Ureter (tissue), 1 donor: Measurements from ENCODE around the gene PHF21A. TPM values are rescaled to one million over a fixed set of nuclear protein-coding genes. Genes with fewer than 3 reads are reported as not detected.

Experiments used
- DNase-seq: peaks from one replicate; pipeline ENCODE4 v3.0.0-alpha.2; 2020; ENCODE audit warnings: low spot score
- total RNA-seq: library from RNA; stranded (reverse); gene quantifications from one replicate; pipeline ENCODE4 v1.2.4, GENCODE V29; 2023
- donor health status: DM: yes; HTN: yes; CAD: no.

PHF21A gene
- total RNA-seq, 1 donor from 2014 or later: 51.1 TPM

GRCh38 chr11:45934580-45935318 lies 186.5 kb downstream of the PHF21A start:
- no peak for DNase-seq

DNA sequence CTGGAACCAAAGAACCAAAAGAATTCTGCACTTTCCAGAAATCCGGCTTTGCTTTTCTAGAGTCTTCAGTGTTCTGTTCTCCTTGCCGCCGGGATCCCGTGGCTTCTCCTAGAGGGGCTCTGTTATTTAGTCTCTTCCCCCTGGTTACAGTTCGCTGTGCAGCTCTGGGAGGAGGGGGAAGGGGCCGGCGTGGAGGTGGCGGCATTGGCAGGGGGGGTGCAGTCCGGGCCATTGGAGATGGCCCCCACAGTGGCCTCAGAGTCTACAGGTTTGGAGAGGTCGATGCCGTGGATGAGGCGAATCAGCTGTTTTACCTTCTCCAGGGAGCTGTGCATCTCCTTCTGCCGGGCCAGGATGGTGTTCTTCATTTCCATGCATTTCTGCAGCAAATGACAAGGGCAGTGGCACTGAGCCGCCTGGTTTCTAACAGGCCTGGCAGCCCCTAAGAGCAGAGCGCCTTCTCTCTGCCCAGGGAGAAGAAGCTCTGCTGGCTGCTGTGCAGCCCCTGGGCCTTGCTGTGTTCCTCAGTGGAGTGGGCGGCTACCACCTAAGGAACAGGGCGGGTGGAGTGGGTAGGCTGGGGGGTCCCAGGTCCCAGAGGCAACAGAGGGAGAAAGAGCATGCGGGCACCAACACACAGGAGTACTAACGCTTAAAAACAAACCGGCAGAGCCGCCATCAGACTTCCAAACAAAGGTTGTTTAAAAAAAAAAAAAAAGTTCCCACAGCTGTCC lies 187.2 kb downstream of the PHF21A start:
- no peak for DNase-seq

- no peak for DNase-seq
Observed at GRCh38 chr11:45933131-45933831, 188.0 kb downstream of the PHF21A start.

GRCh38 chr11:45932217-45932616 lies 189.0 kb downstream of the PHF21A start:
- DNase-seq: no peak

- DNase-seq: no peak
Observed at GRCh38 chr11:45931739-45932138, 189.5 kb downstream of the PHF21A start.

- peak; percentile 50 for DNase-seq
Observed at GRCh38 chr11:45930951-45931570, 190.2 kb downstream of the PHF21A start.

- DNase-seq: peak; percentile 72
Observed at GRCh38 chr11:45930031-45930794, 191.0 kb downstream of the PHF21A start.

GRCh38 chr11:45929486-45930030 lies 191.7 kb downstream of the PHF21A start:
- no peak for DNase-seq

GRCh38 chr11:45928535-45929215 lies 192.6 kb downstream of the PHF21A start:
- peak; percentile 39 for DNase-seq

- peak; percentile 36 for DNase-seq
Observed at GRCh38 chr11:45927684-45928413, 193.4 kb downstream of the PHF21A start.

- peak; percentile 29 for DNase-seq
Observed at GRCh38 chr11:45927332-45927683, 193.9 kb downstream of the PHF21A start.

DNA sequence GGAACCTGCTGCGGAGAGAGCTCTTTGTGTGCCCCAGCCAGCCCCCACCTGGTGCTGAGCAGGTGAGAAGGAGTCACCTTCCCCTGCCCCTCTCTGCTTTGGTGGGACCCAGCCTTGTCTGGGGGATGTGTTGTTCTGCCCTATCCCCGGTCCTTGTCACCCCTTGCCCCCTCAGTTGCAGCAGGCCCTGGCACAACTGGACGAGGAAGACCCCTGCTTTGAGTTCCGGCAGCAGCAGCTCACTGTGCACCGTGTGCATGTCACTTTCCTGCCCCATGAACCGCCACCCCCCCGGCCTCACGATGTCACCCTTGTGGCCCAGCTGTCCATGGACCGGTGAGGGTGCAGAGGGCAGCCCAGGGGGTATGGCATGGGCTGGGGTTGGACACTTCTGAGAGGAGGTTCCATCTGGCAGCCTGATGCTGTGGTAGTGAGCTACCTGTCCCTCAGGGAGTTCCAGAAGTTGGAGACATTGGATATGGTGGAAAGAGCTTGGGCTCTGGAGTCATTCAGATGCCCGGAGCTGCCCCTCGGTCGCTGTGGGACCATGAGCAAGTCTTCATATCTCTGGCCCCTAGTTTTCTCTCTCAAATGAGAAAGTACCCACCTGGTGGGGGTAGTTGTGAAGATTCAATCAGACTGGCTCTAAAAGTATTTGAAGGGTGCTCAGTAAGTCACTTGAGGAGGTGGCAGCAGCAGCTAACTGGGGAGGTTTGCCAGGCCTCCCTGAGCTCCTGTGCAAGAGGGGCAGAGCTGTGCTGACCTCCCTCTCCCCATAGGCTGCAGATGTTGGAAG lies 194.5 kb downstream of the PHF21A start:
- DNase-seq: peak; percentile 37

GRCh38 chr11:45926001-45926401 lies 195.3 kb downstream of the PHF21A start:
- DNase-seq: peak; percentile 36

- no peak for DNase-seq
Observed at GRCh38 chr11:45925550-45925949, 195.7 kb downstream of the PHF21A start.

DNA sequence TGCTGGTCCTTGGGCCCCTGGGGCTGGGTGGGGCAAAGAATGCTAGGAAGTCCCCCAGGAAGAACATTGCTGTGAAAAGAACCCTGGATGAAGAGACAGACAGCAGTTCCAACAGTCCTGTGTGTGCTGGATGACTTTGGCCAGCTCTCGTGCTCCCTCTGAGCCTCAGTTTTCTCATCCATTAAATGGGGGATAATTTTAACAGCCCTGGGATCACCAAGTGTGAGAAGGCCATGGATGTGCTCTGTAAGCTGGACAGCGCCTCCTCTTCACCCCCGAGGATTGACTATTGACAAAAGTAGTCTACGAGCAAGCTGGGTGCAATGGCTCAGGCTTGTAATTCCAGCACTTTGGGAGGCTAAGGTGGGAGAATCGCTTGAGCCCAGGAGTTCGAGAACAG lies 196.3 kb downstream of the PHF21A start:
- no peak for DNase-seq

DNA sequence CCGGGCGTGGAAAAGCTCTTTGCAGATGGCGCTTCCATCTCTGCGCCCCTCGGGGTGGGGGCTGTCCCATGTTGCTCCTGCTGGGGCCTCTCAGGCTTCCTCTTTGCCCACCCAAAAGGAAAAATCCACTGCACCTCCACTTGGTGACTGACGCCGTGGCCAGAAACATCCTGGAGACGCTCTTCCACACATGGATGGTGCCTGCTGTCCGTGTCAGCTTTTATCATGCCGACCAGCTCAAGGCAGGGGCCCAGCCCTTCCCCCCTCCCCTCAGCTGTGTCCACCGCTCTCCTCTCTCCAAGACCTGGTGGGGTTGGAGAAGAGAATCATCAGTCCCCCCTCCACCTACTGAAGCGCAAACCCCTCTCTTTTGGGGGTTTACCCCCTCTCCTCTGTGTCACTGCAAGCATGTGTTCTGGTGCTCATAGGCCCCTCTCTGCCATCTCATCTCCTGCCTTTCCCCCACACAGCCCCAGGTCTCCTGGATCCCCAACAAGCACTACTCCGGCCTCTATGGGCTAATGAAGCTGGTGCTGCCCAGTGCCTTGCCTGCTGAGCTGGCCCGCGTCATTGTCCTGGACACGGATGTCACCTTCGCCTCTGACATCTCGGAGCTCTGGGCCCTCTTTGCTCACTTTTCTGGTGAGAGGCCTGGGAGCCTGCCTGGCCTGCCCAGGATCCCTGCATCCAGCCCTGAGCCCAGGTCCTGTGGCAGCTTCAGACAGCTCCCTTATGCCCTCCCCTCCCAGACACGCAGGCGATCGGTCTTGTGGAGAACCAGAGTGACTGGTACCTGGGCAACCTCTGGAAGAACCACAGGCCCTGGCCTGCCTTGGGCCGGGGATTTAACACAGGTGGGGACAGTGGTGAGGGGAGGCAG lies 197.0 kb downstream of the PHF21A start:
- DNase-seq: peak; percentile 45

- no peak for DNase-seq
Observed at GRCh38 chr11:45922425-45923082, 198.7 kb downstream of the PHF21A start, which contains the start of gene LARGE2. TSS of gene LARGE2 (plus strand) at chr11:45922656. CDS start at chr11:45922883, 227 bp downstream.
